Measurements from ENCODE around the gene SPOCK2. TPM values are rescaled to one million over a fixed set of nuclear protein-coding genes. Genes with fewer than 3 reads are reported as not detected.

The SPOCK2 gene
- polyA plus RNA-seq, 3 donors = 0.20 to 1.6 (median 0.45) TPM

- H3K79me2 ChIP-seq (ENCODE audit: insufficient read depth, low read length) = no peaks in the 10 kb centered on the region
- no peak overlapping the region for H3K9ac ChIP-seq (ENCODE audit: insufficient read depth, low read length, poor library complexity, severe bottlenecking)
- H3K9me3 ChIP-seq (replicated peaks in 1 of 2; ENCODE audit: control insufficient read depth in 1 of 2, insufficient read depth in 1 of 2, low read length in 2 of 2) = peaks cover 0 to 7% of the 10 kb centered on the region in 2 donors
- H2AFZ ChIP-seq (ENCODE audit: insufficient read depth, low read depth, low read length, poor library complexity, severe bottlenecking) = no peak overlapping the region
- Mint-ChIP-seq H3K9me3 (peaks cover 0 to 10% (median 6%) of the 10 kb centered on the region in 7 donors), H3K4me3 (no peak overlapping the region), H3K36me3 (no peaks in the 10 kb centered on the region), H3K4me1 (peaks cover 3% of the 10 kb centered on the region), H3K27me3 (ENCODE audit: low read depth in 3 of 3) (peaks cover 1 to 4% (median 2%) of the 10 kb centered on the region in 3 donors), H3K27ac (no peak overlapping the region)
- no peak overlapping the region for H3K4me3 ChIP-seq (replicated peaks in 1 of 3; ENCODE audit: low read depth in 2 of 3, low read length in 3 of 3)
- H3K27me3 ChIP-seq (ENCODE audit: control insufficient read depth in 2 of 2, insufficient read depth in 2 of 2, low read length in 2 of 2) = no peaks in the 10 kb centered on the region
- intact Hi-C loops (cut with micrococcal nuclease) = no loop called here
- no peak overlapping the region for H3K27ac ChIP-seq (ENCODE audit: low read depth in 1 of 2, low read length in 2 of 2)
- no peaks in the 10 kb centered on the region for H4K20me1 ChIP-seq (ENCODE audit: insufficient read depth, low read length)
- TF ChIP-seq CTCF (IDR thresholded peaks at IDR 0.05) = no peak
- no peak overlapping the region for H3K4me2 ChIP-seq (replicated peaks; ENCODE audit: extremely low read depth, low read length, poor library complexity, severe bottlenecking)
- DNase-seq = no peak
- no peaks in the 10 kb centered on the region for H3K36me3 ChIP-seq (replicated peaks in 1 of 2; ENCODE audit: control insufficient read depth in 1 of 2, insufficient read depth in 2 of 2, low read length in 2 of 2)
- 95% methylated on average over 4 of the region's 8 CpGs for whole genome bisulfite sequencing (ENCODE audit: insufficient coverage)
- H3K4me1 ChIP-seq (ENCODE audit: control insufficient read depth in 1 of 2, insufficient read depth in 2 of 2, low read length in 2 of 2) = no peaks in the 10 kb centered on the region
These were observed 76.9 kb downstream of the SPOCK2 start for GRCh38 chr10:72011468-72011867.

- peaks cover under 1% of the 10 kb centered on the region for H3K4me1 Mint-ChIP-seq
- TF ChIP-seq CTCF (IDR thresholded peaks at IDR 0.05) = no peak
- H3K4me3 ChIP-seq (replicated peaks in 1 of 3; ENCODE audit: low read depth in 2 of 3, low read length in 3 of 3) = no peak overlapping the region
- H3K79me2 ChIP-seq (ENCODE audit: insufficient read depth, low read length) = no peaks in the 10 kb centered on the region
- H3K4me3 Mint-ChIP-seq = no peak overlapping the region
- WGBS (ENCODE audit: insufficient coverage) = over 99% methylated on average over 7 of the region's 9 CpGs
- H3K27ac ChIP-seq (ENCODE audit: low read depth in 1 of 2, low read length in 2 of 2) = no peak overlapping the region
- no peak overlapping the region for H2AFZ ChIP-seq (ENCODE audit: insufficient read depth, low read depth, low read length, poor library complexity, severe bottlenecking)
- no peak overlapping the region for H3K4me2 ChIP-seq (replicated peaks; ENCODE audit: extremely low read depth, low read length, poor library complexity, severe bottlenecking)
- no peak overlapping the region for H3K27ac Mint-ChIP-seq
- peaks cover 0 to 7% of the 10 kb centered on the region in 2 donors for H3K9me3 ChIP-seq (replicated peaks in 1 of 2; ENCODE audit: control insufficient read depth in 1 of 2, insufficient read depth in 1 of 2, low read length in 2 of 2)
- H3K9me3 Mint-ChIP-seq = peaks cover 0 to 10% (median 6%) of the 10 kb centered on the region in 7 donors
- no peaks in the 10 kb centered on the region for H3K4me1 ChIP-seq (ENCODE audit: control insufficient read depth in 1 of 2, insufficient read depth in 2 of 2, low read length in 2 of 2)
- no peak overlapping the region for H3K9ac ChIP-seq (ENCODE audit: insufficient read depth, low read length, poor library complexity, severe bottlenecking)
- intact Hi-C loops (cut with micrococcal nuclease) = no loop called here
- H3K27me3 ChIP-seq (ENCODE audit: control insufficient read depth in 2 of 2, insufficient read depth in 2 of 2, low read length in 2 of 2) = no peaks in the 10 kb centered on the region
- H3K36me3 ChIP-seq (replicated peaks in 1 of 2; ENCODE audit: control insufficient read depth in 1 of 2, insufficient read depth in 2 of 2, low read length in 2 of 2) = no peaks in the 10 kb centered on the region
- no peaks in the 10 kb centered on the region for H3K36me3 Mint-ChIP-seq
- peaks cover 1 to 4% (median 2%) of the 10 kb centered on the region in 3 donors for H3K27me3 Mint-ChIP-seq (ENCODE audit: low read depth in 3 of 3)
- no peak for DNase-seq
- H4K20me1 ChIP-seq (ENCODE audit: insufficient read depth, low read length) = no peaks in the 10 kb centered on the region
These were observed 77.3 kb downstream of the SPOCK2 start for GRCh38 chr10:72011016-72011415.
